Thyroid gland (tissue), 4 donors: ENCODE results near the gene FKBP15.

Experiments
- POLR2A ChIP-seq, 2 donors: fragments of 450-650 bp; IDR thresholded peaks; one replicate each; pipeline ENCODE4 v1.6.1; 2017; ENCODE audit warnings: antibody characterized with exemption in 2 of 2, mild to moderate bottlenecking in 2 of 2, moderate library complexity in 1 of 2
- TF ChIP-seq, protein P1 (sequence below), 6 experiments: fragments of 200-600 bp in 3 of 6; fragments of 450-650 bp in 3 of 6; sonication (generic) in 3 of 6; IDR thresholded peaks; one replicate each; pipeline ENCODE4 v1.5.1; 2016 to 2019; ENCODE audit warnings: antibody characterized with exemption in 6 of 6, mild to moderate bottlenecking in 2 of 6, inconsistent platforms in 1 of 6, moderate library complexity in 1 of 6

GRCh38 chr9:113154471-113154870, 66.6 kb downstream of the FKBP15 start:
- TF ChIP-seq, protein P1, sequence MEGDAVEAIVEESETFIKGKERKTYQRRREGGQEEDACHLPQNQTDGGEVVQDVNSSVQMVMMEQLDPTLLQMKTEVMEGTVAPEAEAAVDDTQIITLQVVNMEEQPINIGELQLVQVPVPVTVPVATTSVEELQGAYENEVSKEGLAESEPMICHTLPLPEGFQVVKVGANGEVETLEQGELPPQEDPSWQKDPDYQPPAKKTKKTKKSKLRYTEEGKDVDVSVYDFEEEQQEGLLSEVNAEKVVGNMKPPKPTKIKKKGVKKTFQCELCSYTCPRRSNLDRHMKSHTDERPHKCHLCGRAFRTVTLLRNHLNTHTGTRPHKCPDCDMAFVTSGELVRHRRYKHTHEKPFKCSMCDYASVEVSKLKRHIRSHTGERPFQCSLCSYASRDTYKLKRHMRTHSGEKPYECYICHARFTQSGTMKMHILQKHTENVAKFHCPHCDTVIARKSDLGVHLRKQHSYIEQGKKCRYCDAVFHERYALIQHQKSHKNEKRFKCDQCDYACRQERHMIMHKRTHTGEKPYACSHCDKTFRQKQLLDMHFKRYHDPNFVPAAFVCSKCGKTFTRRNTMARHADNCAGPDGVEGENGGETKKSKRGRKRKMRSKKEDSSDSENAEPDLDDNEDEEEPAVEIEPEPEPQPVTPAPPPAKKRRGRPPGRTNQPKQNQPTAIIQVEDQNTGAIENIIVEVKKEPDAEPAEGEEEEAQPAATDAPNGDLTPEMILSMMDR (IDR thresholded peaks at IDR 0.05) = no peak
- no peak for TF ChIP-seq POLR2A (IDR thresholded peaks at IDR 0.05)
